ENCODE data around the gene BNIP5. TPM values are rescaled to one million over a fixed set of nuclear protein-coding genes. Genes with fewer than 3 reads are reported as not detected.

Gene BNIP5
- total RNA-seq, 1 experiment from 2014 or later: not detected

- Histone ChIP-seq H2AFZ (no peak overlapping the region), H3K4me3 (no peak overlapping the region), H3K36me3 (ENCODE audit: low read depth) (no peaks in the 10 kb centered on the region), H3K79me2 (ENCODE audit: low read depth) (no peaks in the 10 kb centered on the region), H3F3A (ENCODE audit: insufficient read depth, low read depth) (peaks cover 33% of the 10 kb centered on the region), H4K20me1 (ENCODE audit: insufficient read depth) (no peaks in the 10 kb centered on the region), H3K4me1 (replicated peaks; ENCODE audit: insufficient read depth) (peaks cover 61% of the 10 kb centered on the region), H3K27ac (no peak overlapping the region), H3K9me3 (ENCODE audit: insufficient read depth, low read depth) (no peaks in the 10 kb centered on the region), H3K27me3 (ENCODE audit: insufficient read depth, low read depth) (no peaks in the 10 kb centered on the region), H3K9me2 (ENCODE audit: insufficient read depth) (no peaks in the 10 kb centered on the region), H3K4me2 (no peak overlapping the region)
- BruUV-seq (replicated peaks): no TSS peak
- ChIA-PET POLR2A (ENCODE audit: unreplicated experiment) (interaction anchor here (0.6 kb wide), 1 partner anchor 1393 kb away, joined by 8 read pairs; no protein-coding TSS in a partner anchor), CTCF (no interaction called here)
- no peak for DNase-seq
- no peak for TF ChIP-seq EZH2 (IDR thresholded peaks at IDR 0.05; ENCODE audit: low read depth)
- TF ChIP-seq CTCF (conservative IDR thresholded peaks at IDR 0.05): no peak
- intact Hi-C loops (cut with micrococcal nuclease; ENCODE audit: unreplicated experiment): no loop called here
Measured at GRCh38 chr6:36286858-36287257, 49.8 kb downstream of the BNIP5 start.

GRCh38 chr6:36285797-36286196 lies 50.9 kb downstream of the BNIP5 start:
- peaks cover 31% of the 10 kb centered on the region for H3F3A ChIP-seq (ENCODE audit: insufficient read depth, low read depth)
- H3K4me2 ChIP-seq: peak overlapping the region; percentile 18; the same call in 1 of the 2 replicates
- H4K20me1 ChIP-seq (ENCODE audit: insufficient read depth): no peaks in the 10 kb centered on the region
- no peaks in the 10 kb centered on the region for H3K9me2 ChIP-seq (ENCODE audit: insufficient read depth)
- no TSS peak for BruUV-seq (replicated peaks)
- POLR2A ChIA-PET (ENCODE audit: unreplicated experiment): no interaction called here
- TF ChIP-seq EZH2 (IDR thresholded peaks at IDR 0.05; ENCODE audit: low read depth) (no peak), CTCF (conservative IDR thresholded peaks at IDR 0.05) (no peak)
- no peak overlapping the region for H2AFZ ChIP-seq
- no peaks in the 10 kb centered on the region for H3K36me3 ChIP-seq (ENCODE audit: low read depth)
- no peak for DNase-seq
- H3K4me1 ChIP-seq (replicated peaks; ENCODE audit: insufficient read depth): peaks cover 51% of the 10 kb centered on the region
- H3K27me3 ChIP-seq (ENCODE audit: insufficient read depth, low read depth): no peaks in the 10 kb centered on the region
- CTCF ChIA-PET: no interaction called here
- intact Hi-C loops (cut with micrococcal nuclease; ENCODE audit: unreplicated experiment): no loop called here
- no peak overlapping the region for H3K27ac ChIP-seq
- H3K9me3 ChIP-seq (ENCODE audit: insufficient read depth, low read depth): no peaks in the 10 kb centered on the region
- no peaks in the 10 kb centered on the region for H3K79me2 ChIP-seq (ENCODE audit: low read depth)
- no peak overlapping the region for H3K4me3 ChIP-seq

- no peaks in the 10 kb centered on the region for H3K27me3 ChIP-seq (ENCODE audit: insufficient read depth, low read depth)
- no peak for DNase-seq
- H3F3A ChIP-seq (ENCODE audit: insufficient read depth, low read depth): peaks cover 26% of the 10 kb centered on the region
- H3K4me2 ChIP-seq: no peak overlapping the region
- H2AFZ ChIP-seq: no peak overlapping the region
- H3K27ac ChIP-seq: no peak overlapping the region
- H3K4me1 ChIP-seq (replicated peaks; ENCODE audit: insufficient read depth): peaks cover 45% of the 10 kb centered on the region
- POLR2A ChIA-PET (ENCODE audit: unreplicated experiment): no interaction called here
- no peaks in the 10 kb centered on the region for H4K20me1 ChIP-seq (ENCODE audit: insufficient read depth)
- CTCF ChIA-PET: no interaction called here
- H3K9me3 ChIP-seq (ENCODE audit: insufficient read depth, low read depth): no peaks in the 10 kb centered on the region
- BruUV-seq (replicated peaks): no TSS peak
- intact Hi-C loops (cut with micrococcal nuclease; ENCODE audit: unreplicated experiment): no loop called here
- no peaks in the 10 kb centered on the region for H3K36me3 ChIP-seq (ENCODE audit: low read depth)
- H3K9me2 ChIP-seq (ENCODE audit: insufficient read depth): no peaks in the 10 kb centered on the region
- H3K79me2 ChIP-seq (ENCODE audit: low read depth): no peaks in the 10 kb centered on the region
- no peak overlapping the region for H3K4me3 ChIP-seq
- TF ChIP-seq EZH2 (IDR thresholded peaks at IDR 0.05; ENCODE audit: low read depth) (no peak), CTCF (conservative IDR thresholded peaks at IDR 0.05) (no peak)
Measured at GRCh38 chr6:36285187-36285671, 51.5 kb downstream of the BNIP5 start.

Measured in PC-9 (cell line).